Activated B cell treated with CpG ODN at 0.5 μM for 24 hours (primary cell): ENCODE measurements around the gene ZNF701. TPM values are rescaled to one million over a fixed set of nuclear protein-coding genes. Genes with fewer than 3 reads are reported as not detected.
"Not testable (repeated sequence)": the region's sequence is repeated elsewhere in the genome, so short reads cannot be mapped to it uniquely, and the experiment has no call there.

Source experiments
- ATAC-seq: fragments of 200-7000 bp; cut with Tn5 transposase; one replicate; pipeline ENCODE4 v1.10.0; 2021; ENCODE audit warnings: low read depth, mild to moderate bottlenecking, moderate library complexity
- CTCF ChIA-PET: fragments of 350-600 bp; sonication (Branson Sonifier 250); formaldehyde crosslinking; loops from one replicate; lab custom pipeline; 2021; ENCODE audit warnings: antibody characterized with exemption; lab: Charles Lee
- POLR2A ChIA-PET: fragments of 350-600 bp; sonication (Branson Sonifier 250); formaldehyde crosslinking; loops from one replicate; lab custom pipeline; 2021; ENCODE audit warnings: antibody characterized with exemption; lab: Charles Lee
- DNase-seq: peaks from one replicate; pipeline ENCODE4 v3.0.0; 2022
- H3K27ac Mint-ChIP-seq: one replicate; pipeline ENCODE4 v1.8.0; 2020; ENCODE audit warnings: mixed read lengths
- H3K27me3 Mint-ChIP-seq: one replicate; pipeline ENCODE4 v1.8.0; 2021; ENCODE audit warnings: mixed read lengths
- H3K36me3 Mint-ChIP-seq: one replicate; pipeline ENCODE4 v1.8.0; 2021; ENCODE audit warnings: low read depth, mixed read lengths
- H3K4me1 Mint-ChIP-seq: one replicate; pipeline ENCODE4 v1.8.0; 2021; ENCODE audit warnings: mixed read lengths
- H3K4me3 Mint-ChIP-seq: one replicate; pipeline ENCODE4 v1.8.0; 2020; ENCODE audit warnings: mild to moderate bottlenecking, mixed read lengths
- H3K9me3 Mint-ChIP-seq: one replicate; pipeline ENCODE4 v1.8.0; 2020; ENCODE audit warnings: mixed read lengths
- intact Hi-C: fragments of 100-400 bp; cut with micrococcal nuclease; formaldehyde crosslinking; loops from one replicate; pipeline ENCODE4 v1.15.1; 2024
- total RNA-seq: library from RNA; stranded (reverse); gene quantifications from 2 replicates; pipeline ENCODE4 v1.2.3, GENCODE V29; 2022
- TF ChIP-seq, protein P1 (sequence below): fragments of 200-600 bp; IDR thresholded peaks from one replicate; pipeline ENCODE4 v1.8.0; 2022; ENCODE audit warnings: antibody characterized with exemption, mild to moderate bottlenecking

Gene ZNF701
- total RNA-seq, 1 donor from 2014 or later = 30.6 TPM

DNA sequence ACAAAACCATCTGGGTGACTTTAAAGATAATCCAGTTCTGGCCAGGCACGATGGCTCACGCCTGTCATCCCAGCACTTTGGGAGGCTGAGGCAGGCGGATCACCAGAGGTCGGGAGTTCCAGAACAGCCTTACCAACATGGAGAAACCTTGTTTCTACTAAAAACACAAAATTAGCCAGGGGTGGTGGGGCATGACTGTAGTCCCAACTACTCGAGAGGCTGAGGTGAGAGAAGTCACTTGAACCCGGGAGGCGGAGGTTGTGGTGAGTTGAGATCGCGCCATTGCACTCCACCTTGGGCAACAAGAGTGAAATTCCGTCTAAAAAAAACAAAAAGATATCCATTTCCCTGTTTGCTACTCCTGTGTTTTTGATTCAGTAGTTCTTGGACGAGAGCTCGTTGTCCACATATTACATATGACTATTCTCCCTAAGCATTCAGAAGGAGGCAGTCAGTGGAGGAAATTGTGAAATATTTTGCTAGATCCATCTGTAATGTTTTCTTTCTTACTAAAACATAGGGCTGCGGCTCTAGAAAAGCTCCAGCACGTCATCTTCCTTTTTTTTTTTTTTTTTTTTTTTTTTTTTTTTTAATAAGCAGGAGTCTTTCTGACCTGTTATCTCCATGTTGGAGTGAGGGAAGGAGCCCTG, 33.6 kb downstream of the ZNF701 start:
- Mint-ChIP-seq H3K27ac (no peak overlapping the region), H3K27me3 (no peaks in the 10 kb centered on the region), H3K4me3 (no peak overlapping the region), H3K9me3 (peaks cover 6% of the 10 kb centered on the region), H3K4me1 (peaks cover 26% of the 10 kb centered on the region), H3K36me3 (peaks cover 26% of the 10 kb centered on the region)
- intact Hi-C loops = no loop called here
- ChIA-PET POLR2A (no interaction called here), CTCF (no interaction called here)
- DNase-seq (no peak), ATAC-seq (no peak)
- TF ChIP-seq, protein P1, sequence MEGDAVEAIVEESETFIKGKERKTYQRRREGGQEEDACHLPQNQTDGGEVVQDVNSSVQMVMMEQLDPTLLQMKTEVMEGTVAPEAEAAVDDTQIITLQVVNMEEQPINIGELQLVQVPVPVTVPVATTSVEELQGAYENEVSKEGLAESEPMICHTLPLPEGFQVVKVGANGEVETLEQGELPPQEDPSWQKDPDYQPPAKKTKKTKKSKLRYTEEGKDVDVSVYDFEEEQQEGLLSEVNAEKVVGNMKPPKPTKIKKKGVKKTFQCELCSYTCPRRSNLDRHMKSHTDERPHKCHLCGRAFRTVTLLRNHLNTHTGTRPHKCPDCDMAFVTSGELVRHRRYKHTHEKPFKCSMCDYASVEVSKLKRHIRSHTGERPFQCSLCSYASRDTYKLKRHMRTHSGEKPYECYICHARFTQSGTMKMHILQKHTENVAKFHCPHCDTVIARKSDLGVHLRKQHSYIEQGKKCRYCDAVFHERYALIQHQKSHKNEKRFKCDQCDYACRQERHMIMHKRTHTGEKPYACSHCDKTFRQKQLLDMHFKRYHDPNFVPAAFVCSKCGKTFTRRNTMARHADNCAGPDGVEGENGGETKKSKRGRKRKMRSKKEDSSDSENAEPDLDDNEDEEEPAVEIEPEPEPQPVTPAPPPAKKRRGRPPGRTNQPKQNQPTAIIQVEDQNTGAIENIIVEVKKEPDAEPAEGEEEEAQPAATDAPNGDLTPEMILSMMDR = no peak

GRCh38 chr19:52613299-52613906, 43.3 kb downstream of the ZNF701 start:
- H3K4me1 Mint-ChIP-seq = peaks cover 6% of the 10 kb centered on the region
- POLR2A ChIA-PET = no interaction called here

GRCh38 chr19:52621376-52621775, 51.3 kb downstream of the ZNF701 start:
- H3K9me3 Mint-ChIP-seq = peaks cover 3% of the 10 kb centered on the region
- intact Hi-C loops = no loop called here
- peaks cover 32% of the 10 kb centered on the region for H3K36me3 Mint-ChIP-seq
- TF ChIP-seq, protein P1 = no peak
- ATAC-seq (no peak), DNase-seq (no peak)
- peak overlapping the region; percentile 15 for H3K27ac Mint-ChIP-seq
- H3K27me3 Mint-ChIP-seq = no peaks in the 10 kb centered on the region
- peaks cover 23% of the 10 kb centered on the region for H3K4me1 Mint-ChIP-seq
- CTCF ChIA-PET = no interaction called here
- no peak overlapping the region for H3K4me3 Mint-ChIP-seq
- POLR2A ChIA-PET = no interaction called here

More at GRCh38 chr19:52613299-52613906, 43.3 kb downstream of the ZNF701 start:
- no peak for ATAC-seq
- Mint-ChIP-seq H3K27ac (no peak overlapping the region), H3K36me3 (peaks cover 82% of the 10 kb centered on the region), H3K4me3 (no peak overlapping the region), H3K27me3 (no peaks in the 10 kb centered on the region), H3K9me3 (peaks cover 27% of the 10 kb centered on the region)
- CTCF ChIA-PET = no interaction called here
- intact Hi-C loops = no loop called here
- DNase-seq = no peak
- TF ChIP-seq, protein P1 = no peak

GRCh38 chr19:52622261-52622660, 52.2 kb downstream of the ZNF701 start:
- ATAC-seq (no peak), DNase-seq (no peak)
- H3K4me3 Mint-ChIP-seq = no peak overlapping the region
- peaks cover 23% of the 10 kb centered on the region for H3K4me1 Mint-ChIP-seq
- ChIA-PET CTCF (no interaction called here), POLR2A (interaction anchor here (0.6 kb wide), 1 partner anchor 14 kb away, joined by 6 read pairs; no protein-coding TSS in a partner anchor)
- H3K27ac Mint-ChIP-seq = no peak overlapping the region
- no peaks in the 10 kb centered on the region for H3K9me3 Mint-ChIP-seq
- intact Hi-C loops = no loop called here
- TF ChIP-seq, protein P1 = no peak
- no peaks in the 10 kb centered on the region for H3K27me3 Mint-ChIP-seq
- peaks cover 23% of the 10 kb centered on the region for H3K36me3 Mint-ChIP-seq

DNA sequence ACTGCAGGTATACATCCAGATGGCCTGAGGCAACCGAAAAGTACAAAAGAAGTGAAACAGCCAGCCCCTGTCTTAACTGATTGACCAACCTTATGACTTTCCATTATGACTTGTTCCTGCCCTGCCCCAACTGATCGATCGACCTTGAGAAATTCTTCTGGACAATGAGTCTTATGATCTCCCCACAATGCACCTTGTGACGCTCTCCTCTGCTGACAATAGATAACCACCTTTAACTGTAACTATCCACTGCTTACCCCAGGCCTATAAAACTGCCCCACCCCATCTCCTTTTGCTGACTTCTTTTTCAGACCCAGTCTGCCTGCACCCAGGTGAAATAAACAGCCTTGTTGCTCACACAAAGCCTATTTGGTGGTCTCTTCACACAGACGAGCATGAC, 56.8 kb downstream of the ZNF701 start:
- Mint-ChIP-seq H3K27me3 (no peaks in the 10 kb centered on the region), H3K4me3 (no peak overlapping the region), H3K36me3 (peaks cover 38% of the 10 kb centered on the region), H3K9me3 (no peaks in the 10 kb centered on the region), H3K27ac (no peak overlapping the region), H3K4me1 (peaks cover 4% of the 10 kb centered on the region)
- ATAC-seq = no peak
- TF ChIP-seq, protein P1 = no peak
- ChIA-PET CTCF (no interaction called here), POLR2A (no interaction called here)
- DNase-seq = no peak
- intact Hi-C loops = no loop called here

DNA sequence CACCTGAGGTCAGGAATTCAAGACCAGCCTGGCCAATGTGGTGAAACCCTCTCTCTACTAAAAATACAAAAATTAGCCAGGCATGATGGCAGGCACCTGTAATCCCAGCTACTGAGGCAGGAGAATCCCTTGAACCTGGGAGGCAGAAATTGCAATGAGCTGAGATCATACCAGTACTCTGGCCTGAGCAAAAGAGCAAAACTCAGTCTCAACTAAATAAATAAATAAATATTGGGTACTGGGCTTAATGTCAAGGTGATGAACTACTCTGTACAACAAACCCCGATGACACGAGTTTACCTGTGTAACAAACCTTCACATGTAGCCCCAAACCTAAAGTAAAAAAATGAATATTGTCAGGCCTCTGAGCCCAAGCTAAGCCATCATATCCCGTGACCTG, 57.4 kb downstream of the ZNF701 start:
- H3K4me3 Mint-ChIP-seq, H3K27me3 Mint-ChIP-seq, intact Hi-C loops, H3K4me1 Mint-ChIP-seq, CTCF ChIA-PET, ATAC-seq, H3K9me3 Mint-ChIP-seq, POLR2A ChIA-PET, DNase-seq, H3K27ac Mint-ChIP-seq: not testable (repeated sequence)
- H3K36me3 Mint-ChIP-seq = peaks cover 44% of the 10 kb centered on the region
